Skeletal muscle cell (primary cell): Measurements from ENCODE around the gene UCHL3.

Source experiments
- DNase-seq: peaks from one replicate; pipeline ENCODE4 v3.0.0-alpha.2; 2010; ENCODE audit warnings: low read depth
- H3K4me3 ChIP-seq: 2 replicates; pipeline ENCODE4 v1.5.1; 2011; ENCODE audit warnings: low read depth, mild to moderate bottlenecking, control low read depth, low read length, moderate library complexity

Gene UCHL3

DNA sequence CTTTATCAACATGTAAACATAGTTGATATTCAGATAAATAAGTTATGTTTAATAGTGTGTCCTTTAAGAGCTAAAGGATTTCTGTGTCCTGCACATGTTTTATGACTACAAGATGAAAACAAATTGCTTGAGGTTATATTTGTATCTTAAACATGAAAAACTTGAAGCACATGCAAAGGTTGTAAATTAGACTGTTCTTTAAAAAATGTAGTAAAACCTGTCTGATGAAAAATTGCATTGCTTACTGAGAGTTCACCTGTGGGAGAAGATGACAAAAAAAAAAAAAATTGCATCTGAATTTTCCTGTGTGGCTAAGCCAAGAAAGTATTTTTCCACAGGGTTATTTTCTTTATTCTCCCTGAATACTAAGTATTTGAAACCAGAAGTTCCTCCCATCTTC, 60.9 kb downstream of the UCHL3 start:
- DNase-seq: no peak

DNA sequence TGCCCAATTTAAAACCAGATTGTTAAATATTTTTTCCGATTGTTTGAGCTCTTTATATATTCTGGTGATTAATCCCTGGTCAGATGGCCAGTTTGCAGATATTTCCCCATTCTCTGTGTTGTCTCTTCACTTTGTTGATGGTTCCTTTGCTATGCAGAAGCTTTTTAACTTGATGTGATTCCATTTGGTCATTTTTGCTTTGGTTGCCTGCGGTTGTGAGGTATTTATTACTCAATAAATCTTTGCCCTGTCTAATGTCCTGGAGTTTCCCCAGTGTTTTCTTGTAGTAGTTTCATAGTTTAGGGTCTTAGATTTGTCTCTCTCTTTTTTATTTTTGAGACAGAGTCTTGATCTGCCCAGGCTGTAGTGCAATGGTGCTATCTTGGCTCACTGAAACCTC, 62.8 kb downstream of the UCHL3 start:
- H3K4me3 ChIP-seq: no peak overlapping the region
- no peak for DNase-seq

More for the DNA sequence above, 60.9 kb downstream of the UCHL3 start:
- H3K4me3 ChIP-seq: no peak overlapping the region

DNA sequence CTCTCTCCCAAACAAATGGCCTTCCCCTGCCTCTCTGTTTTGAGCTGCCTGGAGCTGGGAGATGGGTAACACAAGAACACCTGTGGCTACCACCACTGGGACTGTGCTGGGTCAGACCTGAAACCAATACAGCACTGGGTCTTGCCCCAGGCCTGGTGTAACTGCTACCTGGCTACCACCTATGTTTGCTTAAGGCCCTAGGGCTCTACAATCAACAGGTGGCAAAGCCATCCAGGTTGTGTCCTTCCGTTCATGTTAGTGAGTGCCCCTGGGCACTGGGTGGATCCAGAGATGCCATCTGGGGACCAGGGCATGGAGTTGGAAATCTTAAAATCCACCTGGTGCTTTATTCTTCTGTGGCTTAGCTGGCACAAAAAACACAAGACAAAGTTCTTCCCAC, 67.6 kb downstream of the UCHL3 start:
- no peak for DNase-seq
- H3K4me3 ChIP-seq: no peak overlapping the region

DNA sequence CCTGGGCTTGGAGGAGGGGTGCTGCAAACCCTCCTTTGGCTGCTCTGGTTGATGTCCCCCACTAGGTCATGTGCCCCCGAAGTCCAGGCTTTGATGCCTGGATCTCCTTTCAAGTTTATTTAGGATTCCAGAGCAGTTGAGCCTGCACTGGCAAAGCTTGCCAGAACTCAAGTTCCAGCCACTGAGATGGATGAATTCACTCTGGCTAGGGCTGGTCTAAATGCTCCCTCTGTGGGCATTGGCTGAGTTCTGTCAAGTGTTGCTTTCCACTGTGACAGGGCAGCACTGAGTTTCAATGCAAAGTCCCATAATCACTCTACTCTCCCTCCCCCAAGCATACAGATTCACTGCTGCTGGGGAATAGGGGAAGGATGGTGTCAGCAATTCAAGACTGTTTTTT, 68.7 kb downstream of the UCHL3 start:
- DNase-seq: no peak
- no peak overlapping the region for H3K4me3 ChIP-seq

DNA sequence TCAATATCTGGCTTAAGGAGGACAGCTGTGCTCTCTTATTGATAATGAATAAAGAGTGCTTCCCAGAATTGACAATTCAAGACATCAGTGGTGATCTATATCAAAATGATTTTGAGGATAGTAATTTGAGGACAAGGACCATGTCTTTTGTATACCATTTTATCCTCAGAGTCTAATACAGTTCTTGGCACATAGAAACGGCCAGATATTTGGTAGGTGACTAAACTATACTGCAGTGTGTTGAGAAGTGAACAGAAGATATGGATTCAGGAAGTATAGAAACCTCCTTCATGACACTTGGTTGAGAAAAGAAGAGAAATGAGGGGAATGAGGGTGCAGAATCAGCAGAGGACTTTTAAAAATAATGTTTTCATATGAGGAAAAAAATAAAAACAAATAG, 70.4 kb downstream of the UCHL3 start:
- H3K4me3 ChIP-seq: no peak overlapping the region
- no peak for DNase-seq

DNA sequence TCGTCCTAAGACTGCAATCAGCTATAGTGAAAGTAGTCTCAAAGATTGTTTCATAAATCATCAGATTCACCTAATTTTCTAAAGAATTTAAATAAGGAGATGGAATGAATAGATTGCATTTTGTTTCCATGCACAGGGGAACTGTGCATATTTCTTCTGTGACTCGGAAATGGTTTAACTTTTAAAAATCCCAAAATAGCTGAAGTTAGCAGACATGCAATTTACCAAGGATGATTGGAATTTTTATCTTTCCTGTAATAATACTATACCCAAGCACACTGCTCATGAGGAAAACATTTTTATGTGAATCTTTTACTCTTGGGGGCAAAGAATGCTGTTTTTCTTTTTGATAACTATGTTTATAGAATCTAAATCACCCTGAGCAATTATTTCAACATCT, 71.6 kb downstream of the UCHL3 start:
- DNase-seq: peak; percentile 23

DNA sequence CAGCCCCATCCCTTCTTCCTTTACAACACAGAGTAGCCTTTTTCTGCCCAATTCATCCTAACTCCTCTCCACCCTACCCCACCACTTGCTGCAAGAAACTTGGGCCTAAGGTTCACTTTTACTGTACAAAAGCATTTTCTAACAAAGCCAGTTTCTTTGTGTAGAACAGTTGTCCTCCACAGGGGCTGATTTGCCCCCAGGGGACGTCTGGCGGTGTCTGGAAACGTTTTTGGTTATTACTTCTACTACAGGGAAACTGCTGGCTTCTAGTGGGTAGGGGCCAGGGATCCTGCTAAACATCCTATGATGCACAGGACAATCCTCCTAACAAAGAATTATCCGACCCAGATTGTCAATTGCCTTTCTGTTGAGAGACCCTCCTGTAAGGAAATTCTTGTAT, 79.2 kb downstream of the UCHL3 start:
- H3K4me3 ChIP-seq: no peak overlapping the region
- no peak for DNase-seq

More for the DNA sequence above, 71.6 kb downstream of the UCHL3 start:
- no peak overlapping the region for H3K4me3 ChIP-seq

DNA sequence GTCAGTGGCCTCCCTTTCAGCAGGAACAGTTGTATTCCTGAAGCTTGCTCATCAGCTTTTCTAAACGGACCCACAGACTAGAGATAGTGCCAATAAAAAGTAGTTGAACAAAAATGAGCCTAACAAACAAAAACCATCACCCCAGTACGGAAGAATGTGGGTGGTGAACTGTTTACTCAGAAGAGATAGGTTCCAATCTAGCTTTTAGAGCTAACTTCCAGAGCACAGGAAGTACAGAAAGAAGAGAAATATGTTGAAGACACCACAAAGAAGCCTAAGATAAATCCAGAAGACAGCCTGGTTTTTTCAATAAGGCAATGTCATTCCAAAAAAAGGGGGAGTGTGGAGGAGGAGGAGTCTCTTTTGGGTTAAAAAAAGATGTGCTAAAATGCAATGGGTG, 83.7 kb downstream of the UCHL3 start:
- H3K4me3 ChIP-seq: no peak overlapping the region
- DNase-seq: peak; percentile 71

DNA sequence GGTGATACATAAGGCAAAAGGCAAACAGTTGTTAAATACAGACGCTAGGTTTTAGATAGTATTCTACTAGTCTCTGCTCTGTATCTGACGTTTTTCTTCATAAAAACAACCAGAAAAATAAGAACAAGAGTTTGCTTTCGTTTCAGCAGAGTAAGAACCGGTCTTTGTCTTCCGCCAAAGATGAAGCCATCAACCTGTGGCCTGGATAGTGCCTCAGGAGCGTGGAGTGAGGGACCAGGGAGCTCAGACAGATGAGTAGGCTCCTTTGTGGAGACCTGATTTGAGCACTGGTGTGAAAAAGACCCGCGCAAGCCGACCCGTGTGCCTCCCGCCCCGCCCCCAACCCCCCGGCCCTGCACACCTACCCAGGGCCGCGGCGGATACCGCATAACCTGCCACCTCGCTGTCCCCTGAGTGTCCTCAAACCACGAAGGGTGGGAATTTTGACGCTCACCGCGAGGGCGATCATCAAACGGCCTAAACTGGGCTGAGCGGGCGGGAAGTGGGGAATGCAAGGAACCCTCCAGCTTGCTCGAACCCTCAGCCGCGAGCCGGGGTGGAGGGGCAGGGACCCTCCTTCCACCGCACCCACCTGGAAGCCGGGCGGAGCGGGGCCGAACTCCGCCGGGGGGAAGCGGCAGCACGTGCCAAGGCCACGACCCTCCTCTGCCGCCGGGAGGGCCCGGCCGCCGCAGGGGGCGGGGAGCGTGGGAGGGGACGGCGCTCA, 85.7 kb downstream of the UCHL3 start:
- DNase-seq: no peak

DNA sequence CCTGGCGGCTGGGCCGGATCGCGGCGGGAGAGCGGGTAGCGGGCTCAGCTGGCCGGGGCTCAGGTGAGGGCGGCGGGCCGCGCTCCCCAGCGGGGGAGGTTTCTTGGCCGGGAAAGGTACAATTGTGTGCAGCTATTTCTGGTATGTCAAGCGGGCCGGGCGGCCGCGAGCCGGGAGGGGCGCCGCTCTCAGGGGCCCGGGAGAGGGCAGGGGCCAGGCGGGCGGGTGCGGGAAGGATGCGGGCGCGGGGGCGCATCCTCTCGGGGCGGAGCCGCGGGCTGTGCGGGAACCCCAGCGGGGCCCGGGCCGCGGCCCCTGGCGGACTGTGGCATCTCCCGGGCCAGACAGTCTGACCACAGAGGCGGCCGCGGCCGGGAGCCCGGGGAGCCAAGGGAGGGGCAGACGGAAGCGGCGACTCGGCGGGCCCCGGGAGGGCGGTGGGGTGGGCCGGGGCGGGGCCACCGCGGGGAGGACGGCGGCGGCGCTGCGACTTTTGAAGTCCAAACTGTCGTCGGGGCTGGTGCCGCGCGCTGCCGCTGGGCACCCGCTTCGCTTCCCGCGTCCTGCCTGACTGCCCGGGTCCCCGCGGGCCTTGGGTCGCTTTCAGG, 86.3 kb downstream of the UCHL3 start, which contains the start of gene LMO7:
Gene LMO7 (plus strand): TSS at position 503 of the 608 bp plus-strand sequence. CDS start 328 bp downstream, outside the sequence.
- peak within 1 kb of the TSS; percentile 72 for H3K4me3 ChIP-seq
- no peak for DNase-seq

More for the DNA sequence above, 85.7 kb downstream of the UCHL3 start:
- peak overlapping the region; percentile 72 for H3K4me3 ChIP-seq

DNA sequence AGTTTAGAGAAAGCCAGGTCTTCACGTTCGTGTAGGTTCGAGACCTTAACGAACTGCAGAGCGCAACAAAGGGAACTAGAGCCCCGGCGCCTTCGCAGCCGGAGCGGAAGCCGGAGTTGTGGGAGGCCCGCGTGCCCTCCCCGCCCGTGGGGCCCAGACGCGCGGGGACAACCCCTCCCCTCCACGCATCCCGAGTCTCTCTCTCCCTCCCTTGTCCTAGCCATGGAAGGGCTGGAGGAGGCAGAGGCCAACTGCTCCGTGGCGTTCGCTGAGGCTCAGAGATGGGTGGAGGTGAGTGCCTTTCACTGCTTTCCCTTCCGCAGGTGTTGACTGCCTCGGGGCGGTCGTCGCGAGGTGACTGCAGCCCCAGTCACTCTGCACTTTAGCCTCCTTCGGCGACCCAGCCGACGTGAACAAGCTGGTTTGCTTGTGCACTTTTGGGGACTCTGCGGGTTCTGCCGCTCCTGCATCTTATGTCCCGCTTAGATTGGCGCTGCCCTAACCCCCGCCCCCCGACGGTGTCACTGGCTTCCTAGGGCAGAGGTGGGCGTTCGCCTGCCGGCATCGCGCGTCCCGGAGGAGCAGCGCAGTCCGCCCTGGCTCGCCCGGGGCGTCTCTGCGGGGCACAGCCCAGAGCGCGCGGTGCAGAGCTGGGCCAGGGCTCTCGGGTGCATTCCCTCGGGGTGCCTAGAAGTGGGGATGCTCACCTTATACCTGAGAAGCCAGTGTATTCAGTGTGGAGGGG, 87.0 kb downstream of the UCHL3 start:
- DNase-seq: no peak
- H3K4me3 ChIP-seq: peak overlapping the region; percentile 72

DNA sequence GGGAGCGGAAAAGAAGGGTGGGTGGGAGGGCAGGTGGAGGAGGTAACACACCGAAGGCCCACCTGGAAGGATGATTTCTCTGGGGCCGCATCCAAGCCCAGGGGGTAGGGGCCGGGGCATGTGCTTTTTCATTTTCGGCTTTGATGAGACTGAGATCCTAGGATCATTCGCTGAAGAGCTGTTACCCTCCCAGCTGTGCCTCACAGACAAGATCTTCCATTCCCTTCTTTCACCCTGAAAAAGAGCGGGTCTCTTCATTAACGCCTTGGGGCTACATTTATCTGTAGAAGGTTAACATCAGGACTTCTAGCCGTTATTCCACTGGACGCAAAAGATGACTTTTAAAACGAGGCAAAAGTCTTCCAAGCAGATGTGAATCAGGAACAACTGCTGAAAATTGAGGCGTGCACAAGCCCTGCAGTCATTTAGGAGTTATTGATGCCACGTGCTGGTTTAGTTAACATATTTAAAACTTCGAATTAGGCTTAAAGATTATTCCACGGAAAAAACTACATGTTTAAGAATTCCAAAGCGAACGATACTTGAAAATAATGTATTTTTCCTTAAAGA, 87.7 kb downstream of the UCHL3 start:
- no peak for DNase-seq
- H3K4me3 ChIP-seq: peak overlapping the region; percentile 72

DNA sequence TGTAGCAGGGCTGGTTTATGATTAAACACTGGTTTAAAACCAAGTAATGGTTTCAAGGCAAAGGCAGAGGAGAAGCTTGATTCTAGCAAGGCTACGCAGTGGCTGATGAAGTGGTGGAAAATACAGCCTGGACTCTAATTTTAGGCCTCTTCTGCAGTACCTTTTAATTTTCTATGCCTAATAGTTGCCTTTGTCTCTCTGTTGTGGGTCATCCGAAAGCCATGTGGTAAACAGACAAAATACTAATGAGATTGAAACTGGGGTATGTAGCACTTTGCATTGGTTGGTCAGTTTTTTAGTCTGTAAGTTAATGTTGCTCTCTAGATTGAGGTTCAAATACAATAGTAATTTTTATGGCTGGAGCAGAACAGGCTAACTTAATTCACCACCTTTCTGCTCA, 89.9 kb downstream of the UCHL3 start:
- no peak overlapping the region for H3K4me3 ChIP-seq
- DNase-seq: no peak

DNA sequence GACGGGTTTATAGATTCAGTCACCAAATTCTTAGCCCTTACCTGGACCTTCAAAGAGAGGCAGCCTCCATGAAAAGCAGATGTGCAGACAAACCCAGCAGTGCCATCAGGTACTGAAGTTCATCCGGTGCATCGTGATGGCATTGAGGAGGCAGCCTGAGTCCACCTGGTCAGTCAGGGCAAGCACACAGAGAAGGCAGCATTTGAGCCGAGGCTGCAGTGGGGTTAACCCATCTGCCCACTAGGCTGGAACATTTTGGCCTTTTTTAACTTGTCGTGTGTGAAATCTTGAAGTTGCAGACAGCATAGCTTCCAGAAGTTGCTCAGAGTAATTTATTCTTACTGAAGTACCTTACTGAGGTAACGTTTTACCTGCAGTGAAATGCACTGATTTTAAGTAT, 91.4 kb downstream of the UCHL3 start:
- DNase-seq: no peak
- H3K4me3 ChIP-seq: no peak overlapping the region

DNA sequence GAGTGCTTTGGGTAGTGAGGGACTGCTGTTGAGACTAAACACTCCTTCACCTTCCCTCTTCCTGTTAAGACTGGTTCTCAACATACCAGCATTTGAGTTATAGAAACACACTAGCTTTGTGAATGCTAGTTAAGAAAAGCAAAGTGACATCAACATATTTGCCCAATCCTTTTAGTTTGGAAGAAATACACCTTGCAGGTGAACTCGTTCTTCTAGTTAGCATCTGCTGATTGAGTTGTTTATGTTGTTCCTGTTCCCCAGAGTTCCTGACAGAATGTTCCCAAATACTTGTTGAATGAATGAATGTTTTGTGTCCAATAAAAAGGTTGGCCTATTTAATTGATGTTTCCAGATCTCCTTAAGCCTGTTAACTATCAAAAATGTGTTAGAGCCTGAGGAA, 93.6 kb downstream of the UCHL3 start:
- H3K4me3 ChIP-seq: no peak overlapping the region
- DNase-seq: no peak

DNA sequence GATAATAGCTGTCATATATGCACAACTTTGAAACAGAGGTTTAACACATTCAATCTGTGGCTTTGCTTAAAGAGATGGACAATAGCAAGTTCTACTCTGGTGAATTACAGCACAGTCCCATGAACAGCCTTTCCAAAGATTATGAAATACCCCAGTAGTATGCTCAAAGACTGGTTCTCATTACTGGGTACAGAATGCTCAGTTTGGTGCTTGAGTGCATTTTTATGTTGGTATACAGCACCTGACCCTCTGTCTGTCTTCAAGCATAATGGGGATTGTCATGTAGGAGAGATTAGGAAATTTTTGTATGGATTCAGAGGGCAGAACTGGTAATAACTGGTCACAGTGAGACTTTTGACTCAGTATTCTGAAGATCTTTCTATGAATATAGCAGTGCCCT, 94.1 kb downstream of the UCHL3 start:
- DNase-seq: no peak
- no peak overlapping the region for H3K4me3 ChIP-seq

DNA sequence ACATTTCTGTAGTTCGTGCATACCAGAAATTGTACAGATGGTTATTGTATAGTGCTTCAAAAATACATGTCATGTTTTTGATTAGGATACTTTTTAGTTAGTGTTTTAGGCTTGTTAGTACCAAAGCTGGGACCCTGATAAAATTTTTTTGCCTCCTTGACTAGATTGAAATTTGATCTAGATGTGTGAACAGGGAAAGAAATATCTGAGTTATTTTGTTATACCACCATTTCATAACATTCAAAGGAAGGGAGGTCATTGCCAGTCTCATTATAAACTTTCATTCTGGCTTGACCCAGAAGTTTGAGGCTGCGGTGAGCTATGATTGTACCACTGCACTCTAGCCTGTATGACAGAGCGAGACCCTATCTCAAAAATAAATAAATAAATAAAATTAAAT, 95.5 kb downstream of the UCHL3 start:
- H3K4me3 ChIP-seq: no peak overlapping the region

DNA sequence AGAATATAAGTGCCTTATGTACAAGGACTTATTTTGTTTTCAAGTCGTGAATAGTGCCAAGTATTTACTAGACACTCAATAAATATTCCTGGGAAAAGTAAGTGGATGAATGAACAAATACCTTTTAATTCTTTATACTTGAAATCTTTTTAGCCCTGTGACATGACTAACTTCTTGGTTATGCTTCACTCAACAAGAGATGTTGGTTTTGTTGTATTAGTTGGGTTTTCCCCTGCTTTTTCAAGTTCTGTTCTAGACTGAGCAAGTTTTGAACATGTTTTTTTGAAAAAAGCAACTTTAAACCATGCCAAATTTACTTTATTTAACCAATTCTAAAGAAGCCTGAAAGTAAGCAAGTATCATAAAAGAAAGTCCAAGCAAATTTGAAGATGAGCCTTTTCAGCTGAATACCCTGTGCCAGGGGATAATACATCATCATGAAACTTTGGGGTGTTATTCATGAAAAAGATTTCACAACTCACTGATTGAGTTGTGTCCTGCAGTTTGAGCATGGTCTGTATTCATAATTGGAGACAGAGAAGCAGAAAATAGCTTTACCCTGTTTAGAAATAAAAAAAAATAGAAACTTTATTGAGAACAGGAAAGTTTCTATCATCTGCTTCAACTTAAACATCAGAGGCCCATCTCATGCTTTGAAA, 97.7 kb downstream of the UCHL3 start:
- no peak overlapping the region for H3K4me3 ChIP-seq
- no peak for DNase-seq

More for the DNA sequence above, 95.5 kb downstream of the UCHL3 start:
- DNase-seq: no peak

DNA sequence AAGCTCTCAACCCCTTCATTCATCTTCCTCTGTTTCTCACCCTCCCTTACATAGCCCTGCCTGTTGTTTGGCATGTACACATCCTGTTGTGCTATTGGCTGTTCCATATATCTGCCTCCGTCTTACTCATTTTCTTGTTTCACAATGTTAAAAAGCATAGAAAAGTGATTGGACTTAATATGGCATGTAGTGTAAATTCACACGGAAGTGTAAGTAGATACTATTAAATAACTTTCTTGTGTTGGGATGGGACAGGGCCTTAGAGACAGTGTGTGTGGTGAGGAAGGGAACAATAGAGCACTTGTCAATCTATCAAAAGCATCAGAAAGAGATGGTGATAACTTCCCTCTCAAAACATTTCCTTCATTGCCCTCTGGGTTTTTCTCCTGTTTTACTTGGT, 98.9 kb downstream of the UCHL3 start:
- no peak for DNase-seq
- H3K4me3 ChIP-seq: no peak overlapping the region

DNA sequence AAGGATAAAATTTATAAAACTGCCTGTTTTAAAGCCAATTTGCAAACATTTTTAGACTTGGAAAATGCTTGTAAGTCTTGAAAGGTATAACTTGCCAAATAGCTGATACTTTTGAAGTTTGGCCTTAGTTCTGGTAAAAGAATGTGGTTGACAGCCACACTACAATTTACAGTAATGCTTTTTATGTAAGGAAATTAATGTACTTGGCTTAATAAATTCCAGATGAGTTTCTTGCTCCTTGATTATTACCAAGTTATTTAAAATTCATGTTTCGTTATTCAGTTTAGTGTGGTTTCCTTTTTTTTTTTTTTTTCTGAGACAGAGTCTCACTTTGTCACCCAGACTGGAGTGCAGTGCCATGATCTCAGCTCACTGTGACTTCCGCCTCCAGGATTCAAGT, 101.4 kb downstream of the UCHL3 start:
- H3K4me3 ChIP-seq: no peak overlapping the region
- no peak for DNase-seq
